K562 treated with DMSO at 1 percent for 12 hours (cell line): ENCODE results near the gene IFI16. TPM values are rescaled to one million over a fixed set of nuclear protein-coding genes. Genes with fewer than 3 reads are reported as not detected.

ENCODE experiments used
- total RNA-seq: library from RNA; unstranded; fragments of 300-600 nt; gene quantifications from 2 replicates; pipeline ENCODE4 v1.2.3, GENCODE V29; 2022; ENCODE audit not compliant: insufficient read depth

Gene IFI16
- total RNA-seq: 14.1 and 28.2 TPM in 2 replicates

DNA sequence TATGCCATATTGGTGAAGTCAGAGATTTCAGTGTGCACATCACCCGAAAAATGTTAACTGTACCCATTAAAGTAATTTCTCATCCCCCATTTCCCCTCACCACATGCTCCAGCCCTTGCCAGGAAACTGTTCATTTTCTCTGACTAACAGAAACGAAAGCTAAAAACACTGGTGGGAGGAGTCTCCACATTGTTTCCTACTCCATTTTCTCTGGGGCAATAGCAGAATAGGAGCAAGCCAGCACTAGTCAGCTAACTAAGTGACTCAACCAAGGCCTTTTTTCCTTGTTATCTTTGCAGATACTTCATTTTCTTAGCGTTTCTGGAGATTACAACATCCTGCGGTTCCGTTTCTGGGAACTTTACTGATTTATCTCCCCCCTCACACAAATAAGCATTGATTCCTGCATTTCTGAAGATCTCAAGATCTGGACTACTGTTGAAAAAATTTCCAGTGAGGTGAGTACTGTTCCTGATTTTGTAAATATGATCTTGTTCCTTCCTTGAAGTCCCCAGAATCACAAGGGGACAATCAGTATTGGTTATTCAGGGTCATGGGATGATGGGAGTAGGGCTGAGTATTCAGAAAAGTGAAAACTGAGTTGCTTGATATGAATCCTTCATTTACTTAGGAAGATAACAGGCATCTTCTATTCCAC, at the start of gene IFI16:
IFI16 (plus strand) TSS at position 204 of the 658 bp plus-strand sequence. CDS start 4,774 bp downstream, outside the sequence.

DNA sequence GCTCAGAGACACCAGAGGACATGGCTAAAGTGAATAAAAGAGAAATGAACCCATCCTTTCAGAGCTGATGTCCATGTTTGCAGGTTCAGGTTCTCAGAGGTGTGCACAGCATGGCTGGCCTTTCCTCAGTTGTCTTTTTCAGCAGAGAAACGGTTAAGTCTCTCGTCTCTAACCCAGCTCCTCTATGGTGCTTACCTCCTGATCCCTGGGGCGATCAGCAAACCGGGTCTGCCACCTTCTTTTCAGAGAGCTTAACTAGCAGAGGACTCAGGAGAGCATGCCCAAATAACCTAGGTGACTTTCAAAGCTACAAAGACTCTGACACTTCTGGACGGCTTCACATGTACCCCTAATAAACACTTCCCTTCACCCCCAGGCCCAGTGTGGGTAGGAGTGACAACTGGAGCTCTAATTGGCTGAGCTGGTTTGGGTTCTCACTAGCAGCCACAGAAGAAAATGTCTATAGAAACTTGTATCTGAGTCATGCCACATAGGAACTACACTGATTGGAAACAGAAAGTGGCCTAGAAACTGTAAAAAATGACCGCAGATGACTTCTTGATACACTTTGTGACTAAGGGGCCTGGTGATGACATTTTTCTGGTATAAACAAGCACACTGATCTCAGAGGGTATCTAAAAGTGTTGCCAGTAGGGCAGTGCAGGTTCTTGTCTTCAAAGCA, 66.9 kb downstream of the IFI16 start, which contains the start of gene AIM2:
AIM2 (minus strand) TSS at position 329 of the 682 bp plus-strand sequence. CDS start 3,267 bp downstream, outside the sequence.

Other genes starting within 250 kb of the IFI16 start
- gene OR6N1, start 237.7 kb upstream of the IFI16 start, total RNA-seq: 0.54 TPM in 1 of 2 replicates, not detected in the other
- not detected in 2 replicates for gene OR6N2, start 228.7 kb upstream of the IFI16 start, total RNA-seq
- not detected in 2 replicates for gene MNDA, start 178.6 kb upstream of the IFI16 start, total RNA-seq
- not detected in 2 replicates for gene PYHIN1, start 78.4 kb upstream of the IFI16 start, total RNA-seq
- 1.2 and 2.7 TPM in 2 replicates for gene AIM2, start 66.9 kb downstream of the IFI16 start, total RNA-seq
- gene CADM3, start 161.7 kb downstream of the IFI16 start, total RNA-seq: not detected in 2 replicates
- gene ACKR1, start 195.0 kb downstream of the IFI16 start, total RNA-seq: not detected in 2 replicates